Coronary artery (tissue), 2 donors: Measurements from ENCODE around the gene HSPH1.

Experiments
- DNase-seq: peaks from one replicate; pipeline ENCODE4 v3.0.0-alpha.2; 2017; ENCODE audit warnings: low spot score
- H3K27ac ChIP-seq, 2 donors: fragments of 200-600 bp; sonication (generic); one replicate each; pipeline ENCODE4 v1.5.1; 2016 to 2019
- H3K4me3 ChIP-seq: fragments of 200-600 bp; sonication (generic); 2 replicates; pipeline ENCODE4 v1.5.1; 2016; ENCODE audit warnings: mild to moderate bottlenecking, moderate library complexity
- CTCF ChIP-seq: fragments of 200-600 bp; sonication (generic); IDR thresholded peaks from one replicate; pipeline ENCODE4 v1.5.1; 2019; ENCODE audit warnings: antibody characterized with exemption

Gene HSPH1

GRCh38 chr13:31201341-31202031 lies 39.8 kb upstream of the HSPH1 start:
- Histone ChIP-seq H3K4me3 (peak overlapping the region; percentile 90), H3K27ac (peak overlapping the region; percentile 94 to 99)
- no peak for DNase-seq
- no peak for TF ChIP-seq CTCF

- DNase-seq = peak; percentile 79
Observed at GRCh38 chr13:31200637-31200971, 38.9 kb upstream of the HSPH1 start.

GRCh38 chr13:31199849-31200636 lies 38.3 kb upstream of the HSPH1 start, which contains the start of gene B3GLCT:
B3GLCT (plus strand) TSS chr13:31199975; CDS start chr13:31200085, 110 bp downstream.
- peak; percentile 92 for TF ChIP-seq CTCF
- peak within 1 kb of the TSS; percentile 94 to 99 for H3K27ac ChIP-seq
- H3K4me3 ChIP-seq = peak within 1 kb of the TSS; percentile 90
- peak; percentile 80 for DNase-seq

More at GRCh38 chr13:31200637-31200971, 38.9 kb upstream of the HSPH1 start:
- Histone ChIP-seq H3K4me3 (peak overlapping the region; percentile 90), H3K27ac (peak overlapping the region; percentile 94 to 99)
- TF ChIP-seq CTCF = no peak

- Histone ChIP-seq H3K4me3 (peak overlapping the region; percentile 90), H3K27ac (peak overlapping the region; percentile 94 to 99)
- no peak for DNase-seq
- TF ChIP-seq CTCF = no peak
Observed at GRCh38 chr13:31199527-31199848, 37.8 kb upstream of the HSPH1 start.

- no peak for DNase-seq
- no peak for TF ChIP-seq CTCF
- Histone ChIP-seq H3K4me3 (no peak overlapping the region), H3K27ac (no peak overlapping the region)
Observed at GRCh38 chr13:31198519-31198918, 36.8 kb upstream of the HSPH1 start.

GRCh38 chr13:31196992-31197391 lies 35.3 kb upstream of the HSPH1 start:
- Histone ChIP-seq H3K4me3 (no peak overlapping the region), H3K27ac (no peak overlapping the region)
- TF ChIP-seq CTCF = no peak
- no peak for DNase-seq

GRCh38 chr13:31195616-31196015 lies 33.9 kb upstream of the HSPH1 start:
- Histone ChIP-seq H3K27ac (no peak overlapping the region), H3K4me3 (no peak overlapping the region)
- DNase-seq = no peak
- no peak for TF ChIP-seq CTCF
